Fibroblast of skin of left biceps (primary cell): Measurements from ENCODE around the gene ADAMTS6.
A peak's percentile ranks its signal among the peaks of the same experiment; 100 is the strongest.

Source experiments
- DNase-seq, 2 experiments: peaks; one replicate each; pipeline ENCODE4 v3.0.0-alpha.2; 2013; ENCODE audit warnings: low read depth in 2 of 2

Gene ADAMTS6

DNA sequence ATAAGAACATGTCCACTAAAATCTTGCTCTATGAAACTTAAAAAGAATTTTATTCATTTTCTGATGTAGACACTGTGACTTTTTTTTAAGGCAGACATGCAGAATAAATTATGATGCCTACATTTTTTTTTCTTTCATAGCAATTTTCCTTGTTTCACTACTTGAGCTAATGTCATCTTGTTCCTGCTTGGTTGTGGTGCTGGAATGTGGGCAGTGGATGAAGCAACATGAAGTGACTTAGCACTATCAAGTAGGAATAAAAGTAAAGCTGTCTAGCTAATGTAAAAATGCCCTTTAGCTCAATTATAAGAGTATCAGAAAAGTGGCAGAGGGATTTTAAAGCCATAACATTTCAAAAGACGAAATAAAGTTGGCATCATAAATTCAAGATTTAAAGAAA lies 191.0 kb downstream of the ADAMTS6 start:
- no peak for DNase-seq

GRCh38 chr5:65288657-65289056 lies 193.1 kb downstream of the ADAMTS6 start:
- DNase-seq, result no peak

DNA sequence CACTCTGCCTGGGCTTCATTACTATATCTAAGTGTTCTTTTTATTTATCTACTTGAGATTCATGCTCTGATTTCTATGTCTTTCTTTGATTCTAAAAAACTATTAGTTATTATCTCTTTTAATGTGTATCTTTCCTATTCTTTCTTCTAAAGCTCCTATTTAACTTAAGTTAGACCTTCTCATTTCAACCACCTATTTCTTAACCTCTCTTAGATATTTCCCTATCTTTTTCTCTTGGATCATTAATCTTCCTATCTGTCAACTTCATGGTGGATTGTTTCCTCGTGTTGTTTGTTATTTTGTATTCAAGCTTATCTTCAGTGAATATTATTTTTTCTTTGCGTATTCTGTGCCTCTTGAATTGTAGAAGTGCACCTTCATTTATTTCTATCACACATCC lies 202.1 kb downstream of the ADAMTS6 start:
- DNase-seq, result no peak

DNA sequence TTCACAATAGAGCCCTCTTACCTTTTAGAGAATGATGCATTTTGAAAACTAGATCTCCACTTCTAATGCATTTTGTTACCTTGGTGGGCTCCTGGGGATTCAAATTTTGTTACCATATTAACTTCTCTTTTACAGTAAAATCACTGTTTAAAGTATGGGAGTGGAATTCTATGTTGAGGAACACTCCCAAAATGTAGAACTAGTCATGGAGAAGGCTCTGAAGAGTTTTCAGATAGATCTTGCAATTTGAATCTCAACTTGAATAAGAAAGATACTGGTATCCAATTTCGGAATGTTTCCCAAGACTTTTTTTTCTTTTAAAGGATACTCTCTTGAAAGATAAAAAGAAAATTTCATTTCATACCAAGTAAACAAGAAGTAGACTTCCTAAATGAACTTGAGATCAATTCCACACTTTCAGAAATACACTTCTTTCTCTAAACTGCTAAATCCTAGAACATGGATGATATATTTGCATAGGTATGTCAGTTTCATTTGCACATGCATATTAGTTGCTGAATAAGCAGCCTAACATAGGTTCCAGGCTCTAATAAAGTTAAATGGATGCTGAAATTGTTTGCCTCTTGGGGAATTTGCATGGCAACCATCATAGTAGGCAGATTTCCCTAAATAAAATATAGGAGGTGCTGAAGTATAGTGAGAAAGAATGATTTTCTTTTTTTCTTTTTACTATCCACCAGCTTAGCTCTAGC lies 205.4 kb downstream of the ADAMTS6 start:
- no peak for DNase-seq

GRCh38 chr5:65271906-65272305 lies 209.8 kb downstream of the ADAMTS6 start:
- no peak for DNase-seq

DNA sequence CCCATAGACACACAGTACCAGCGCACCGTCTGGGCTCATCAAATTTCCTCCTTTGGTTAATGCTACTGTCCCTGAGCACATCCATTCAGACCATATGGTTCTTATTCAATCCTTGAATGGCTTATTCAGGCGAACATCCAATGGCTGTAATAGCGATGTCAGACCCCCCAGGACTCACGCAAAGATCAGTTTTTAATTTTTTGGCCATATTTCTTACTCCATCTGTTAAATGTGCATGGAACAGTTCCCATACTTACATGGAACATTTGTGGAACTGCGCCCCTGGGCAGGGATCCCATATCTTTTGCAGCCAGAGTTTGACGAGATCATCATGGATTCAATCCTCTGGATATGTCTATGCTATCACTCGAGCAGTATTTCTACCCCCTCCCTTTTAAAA lies 213.2 kb downstream of the ADAMTS6 start:
- DNase-seq, result peak; percentile 42 to 49

GRCh38 chr5:65264420-65264819 lies 217.3 kb downstream of the ADAMTS6 start:
- DNase-seq, result no peak

DNA sequence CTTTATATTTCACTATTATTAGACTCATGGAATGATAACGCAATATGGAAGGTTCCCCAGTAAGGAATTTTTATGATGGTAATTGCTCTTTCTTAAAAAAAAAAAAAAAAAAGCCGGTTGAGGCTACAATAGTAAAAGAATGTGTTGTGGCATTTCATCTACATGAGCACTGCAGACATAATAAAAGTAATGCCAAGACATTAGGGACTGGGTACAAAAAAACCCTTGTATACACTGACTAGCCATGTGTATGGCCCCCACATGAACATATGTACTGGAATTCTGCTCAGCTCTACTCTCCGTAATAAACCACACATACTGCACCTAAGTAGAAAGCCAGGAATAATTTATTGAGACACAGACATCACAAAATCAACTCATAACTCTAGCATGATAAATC lies 218.4 kb downstream of the ADAMTS6 start:
- peak; percentile 40 to 50 for DNase-seq

- DNase-seq, result peak; percentile 80 to 83
Observed at GRCh38 chr5:65262649-65263059, 219.1 kb downstream of the ADAMTS6 start.

DNA sequence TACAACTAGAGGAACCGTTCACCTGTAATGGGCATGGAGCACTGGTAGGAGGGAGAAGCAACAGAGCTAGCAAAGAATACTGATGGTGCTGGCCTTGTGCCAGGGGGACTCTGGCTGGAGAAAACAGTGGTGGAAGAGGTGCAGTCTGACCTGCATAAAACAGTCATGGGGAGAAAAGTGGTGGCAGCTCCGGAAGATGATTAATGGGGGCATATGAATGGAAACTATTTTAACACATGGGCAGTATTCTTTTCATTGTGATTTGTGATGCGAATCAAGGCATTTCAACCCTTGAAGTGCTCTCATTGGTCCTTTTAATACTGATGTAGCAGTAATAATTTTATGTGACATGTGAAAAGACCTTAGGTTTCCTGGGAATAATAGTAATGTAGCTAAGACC lies 219.6 kb downstream of the ADAMTS6 start:
- no peak for DNase-seq

- no peak for DNase-seq
Observed at GRCh38 chr5:65261499-65261898, 220.2 kb downstream of the ADAMTS6 start.

DNA sequence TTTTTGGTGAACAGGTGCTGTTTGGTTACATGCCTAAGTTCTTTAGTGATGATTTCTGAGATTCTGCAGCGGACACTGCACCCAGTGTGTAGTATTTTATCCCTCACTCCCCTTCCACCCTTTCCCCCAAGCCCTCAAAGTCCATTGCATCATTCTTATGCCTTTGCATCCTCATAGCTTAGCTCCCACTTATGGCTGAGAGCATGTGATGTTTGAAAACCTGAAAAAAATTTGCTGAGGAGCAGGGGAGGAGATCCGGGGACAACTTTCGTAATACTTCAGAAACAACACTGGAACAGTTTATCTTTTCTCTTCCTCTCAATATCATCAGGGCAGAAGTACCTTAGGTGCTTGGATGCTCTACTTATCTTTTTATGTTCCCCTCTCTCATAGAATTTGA lies 226.4 kb downstream of the ADAMTS6 start:
- DNase-seq, result no peak

GRCh38 chr5:65252977-65253376 lies 228.7 kb downstream of the ADAMTS6 start:
- no peak for DNase-seq

- DNase-seq, result no peak
Observed at GRCh38 chr5:65248896-65249295, 232.8 kb downstream of the ADAMTS6 start.

- no peak for DNase-seq
Observed at GRCh38 chr5:65247594-65247993, 234.1 kb downstream of the ADAMTS6 start.

GRCh38 chr5:65246741-65247140 lies 235.0 kb downstream of the ADAMTS6 start:
- no peak for DNase-seq

- no peak for DNase-seq
Observed at GRCh38 chr5:65244031-65244430, 237.7 kb downstream of the ADAMTS6 start.

DNA sequence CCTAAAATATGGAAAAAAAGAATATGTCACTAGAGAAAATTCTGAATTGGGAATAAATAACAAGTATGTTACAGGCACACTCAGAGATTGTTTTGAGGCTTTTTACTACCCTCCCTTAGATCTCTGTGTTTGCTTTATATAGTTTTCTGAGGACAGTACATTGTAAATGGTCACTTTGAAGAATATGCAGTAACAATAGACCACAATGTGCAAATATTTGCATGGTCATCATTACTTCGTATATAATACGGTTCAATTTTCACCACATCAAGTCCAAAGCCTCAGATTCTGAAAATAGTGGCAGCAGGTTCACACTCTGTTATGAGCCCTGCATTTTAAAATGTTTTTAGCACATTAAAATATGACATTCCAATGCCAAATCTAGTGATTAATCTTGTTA lies 238.6 kb downstream of the ADAMTS6 start:
- no peak for DNase-seq

- no peak for DNase-seq
Observed at GRCh38 chr5:65229841-65230240, 251.9 kb downstream of the ADAMTS6 start.

DNA sequence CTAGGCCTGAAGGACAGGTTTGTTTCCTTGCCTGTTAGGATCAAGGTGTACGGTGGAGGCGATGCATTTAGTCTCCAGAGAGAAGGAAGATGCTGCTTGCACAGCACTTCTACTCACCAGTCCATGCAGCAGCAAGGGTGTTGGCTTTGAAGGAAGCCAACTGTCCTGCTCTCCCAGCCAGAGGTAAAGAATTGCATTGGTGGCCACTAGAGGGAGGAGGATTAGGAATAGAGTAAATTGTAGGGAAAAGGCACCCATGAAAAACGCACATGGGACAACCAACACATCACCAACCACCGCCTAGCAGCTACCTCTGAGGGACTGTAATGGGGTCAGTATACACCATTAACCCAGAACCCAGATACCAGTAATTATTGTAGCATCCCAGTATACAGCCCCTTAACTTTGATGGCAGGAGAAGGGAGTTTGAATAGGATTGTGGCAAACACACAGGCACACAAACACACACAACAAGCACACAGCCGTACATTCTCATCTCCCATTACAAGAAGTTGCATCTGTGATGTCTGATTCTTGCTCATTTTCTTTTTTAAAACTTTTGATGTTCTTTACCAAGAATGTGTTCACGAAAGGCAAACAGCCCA lies 267.7 kb downstream of the ADAMTS6 start:
- no peak for DNase-seq

DNA sequence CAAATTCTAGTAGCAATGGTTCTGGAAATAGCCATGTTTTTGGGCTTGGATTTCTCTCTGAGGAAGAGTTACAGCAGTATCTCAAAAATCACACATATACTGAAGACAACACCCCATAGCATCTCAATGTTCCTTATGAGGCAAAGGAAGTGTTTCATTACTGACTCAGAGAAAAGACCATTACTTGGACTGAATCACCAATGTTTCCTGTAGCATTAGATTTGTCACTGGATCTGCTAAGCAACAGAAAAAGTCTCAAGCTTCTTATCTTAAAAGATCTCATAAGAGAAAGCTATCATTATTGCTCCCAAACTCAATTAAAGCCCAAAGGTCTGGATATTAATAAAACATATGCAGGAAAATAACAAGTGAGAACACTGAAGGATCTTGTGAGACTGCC lies 272.4 kb downstream of the ADAMTS6 start:
- DNase-seq, result peak; percentile 62 to 66

GRCh38 chr5:65204966-65205365 lies 276.8 kb downstream of the ADAMTS6 start:
- no peak for DNase-seq

DNA sequence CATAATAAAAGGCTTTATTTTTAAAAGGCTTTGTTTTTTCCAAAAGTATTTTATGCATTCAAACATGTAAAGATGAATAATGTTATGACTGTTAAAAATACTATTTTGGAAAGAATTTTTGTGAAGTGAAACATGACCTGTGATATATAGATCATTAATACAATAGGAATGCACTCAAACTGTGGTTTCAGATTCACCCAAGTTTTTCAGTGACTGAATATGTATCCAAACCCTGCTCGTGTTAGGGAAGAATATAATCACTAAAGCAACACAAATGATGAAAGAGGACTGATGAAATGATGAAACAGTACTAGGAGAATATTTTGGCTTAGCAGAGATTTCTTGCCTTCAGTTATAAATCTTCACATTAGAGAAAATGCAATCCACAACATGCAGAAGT lies 278.0 kb downstream of the ADAMTS6 start:
- DNase-seq, result peak; percentile 93 to 94
